Fibroblast of skin of abdomen (primary cell): Measurements from ENCODE around the gene TPSB2.
"Not testable (repeated sequence)": the region's sequence is repeated elsewhere in the genome, so short reads cannot be mapped to it uniquely, and the experiment has no call there.

Experiments
- DNase-seq: peaks from one replicate; pipeline ENCODE4 v3.0.0-alpha.2; 2013

Gene TPSB2

DNA sequence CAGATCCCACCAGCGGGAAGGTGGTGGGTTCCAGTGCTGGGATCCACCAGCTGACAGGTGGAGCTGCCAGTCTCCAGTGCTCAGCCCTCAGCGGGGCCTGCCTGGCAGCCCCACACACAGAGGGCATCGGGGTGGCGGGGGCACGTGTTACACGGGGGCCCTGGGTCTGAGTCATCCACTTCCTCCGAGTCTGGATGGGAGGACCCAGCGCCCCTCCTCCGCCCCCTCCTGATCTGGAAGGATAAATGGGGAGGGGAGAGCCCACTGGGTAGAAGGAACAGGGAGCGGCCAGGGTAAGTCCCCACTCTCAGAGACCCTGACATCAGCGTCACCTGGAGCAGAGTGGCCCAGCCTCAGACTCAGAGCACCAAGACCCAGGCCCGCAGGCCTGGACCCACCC lies 10.5 kb upstream of the TPSB2 start, which contains the start of gene TPSAB1:
TSS of gene TPSAB1 (plus strand) at position 270 of the 400 bp plus-strand sequence. CDS start 234 bp downstream, outside the sequence.
- DNase-seq = not testable (repeated sequence)

DNA sequence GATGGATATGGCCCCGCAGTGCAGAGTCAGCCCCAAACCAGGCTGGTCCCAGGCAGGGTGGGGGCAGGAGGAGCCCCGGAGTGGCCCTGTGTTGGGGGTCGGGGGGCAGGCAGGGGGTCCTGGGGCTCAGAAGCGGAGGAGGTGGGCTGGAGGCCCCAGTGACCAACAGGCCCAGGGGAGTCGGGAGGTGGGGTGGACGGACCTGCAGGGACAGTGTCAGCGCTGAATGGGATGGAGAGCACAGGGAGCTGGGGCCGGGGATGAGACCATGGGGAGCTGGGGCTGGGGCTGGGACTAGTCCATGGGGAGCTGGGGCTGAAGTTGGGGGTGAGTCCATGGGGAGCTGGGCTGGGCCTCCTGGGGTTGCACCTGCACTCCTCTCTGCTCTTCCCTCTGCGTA lies 9.6 kb upstream of the TPSB2 start:
- DNase-seq = not testable (repeated sequence)

DNA sequence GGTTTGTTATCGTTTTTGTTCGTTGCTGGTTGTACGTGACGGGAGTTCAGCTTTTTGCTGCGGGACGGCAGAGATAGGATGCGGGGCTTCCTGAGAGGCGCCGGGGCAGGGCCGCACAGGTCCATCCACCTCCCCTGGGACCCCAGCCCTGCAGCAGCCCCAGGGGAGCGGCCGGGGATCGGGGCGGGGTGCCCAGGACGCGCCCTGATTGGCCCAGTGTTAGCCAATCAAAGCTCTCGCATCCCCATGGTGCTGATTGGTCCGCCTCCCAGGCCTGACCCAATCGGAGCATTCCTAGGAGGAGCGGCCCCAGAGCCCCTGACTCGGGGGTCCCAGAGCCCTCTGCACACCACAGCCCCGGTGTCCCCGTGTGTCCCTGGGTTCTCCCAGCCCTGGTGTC lies 8.9 kb upstream of the TPSB2 start:
- DNase-seq = not testable (repeated sequence)

DNA sequence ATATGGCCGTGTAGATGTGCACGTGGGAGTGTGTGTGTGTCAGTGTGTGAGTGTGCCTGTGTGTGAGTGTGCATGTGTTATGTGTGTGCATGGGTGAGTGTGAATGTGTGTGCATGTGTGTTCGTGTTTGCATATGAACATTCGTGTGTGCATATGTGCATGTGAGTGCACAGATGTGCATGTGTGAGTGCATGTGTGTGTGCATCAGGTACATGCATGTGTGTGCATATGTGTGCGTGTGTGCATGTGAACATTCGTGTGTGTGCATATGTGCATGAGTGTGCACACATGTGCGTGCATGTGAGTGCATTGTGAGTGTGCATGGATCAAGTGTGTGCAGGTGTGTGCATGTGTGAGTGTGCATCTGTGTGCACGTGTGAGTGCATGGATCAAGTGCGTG lies 8.0 kb upstream of the TPSB2 start:
- DNase-seq = no peak

DNA sequence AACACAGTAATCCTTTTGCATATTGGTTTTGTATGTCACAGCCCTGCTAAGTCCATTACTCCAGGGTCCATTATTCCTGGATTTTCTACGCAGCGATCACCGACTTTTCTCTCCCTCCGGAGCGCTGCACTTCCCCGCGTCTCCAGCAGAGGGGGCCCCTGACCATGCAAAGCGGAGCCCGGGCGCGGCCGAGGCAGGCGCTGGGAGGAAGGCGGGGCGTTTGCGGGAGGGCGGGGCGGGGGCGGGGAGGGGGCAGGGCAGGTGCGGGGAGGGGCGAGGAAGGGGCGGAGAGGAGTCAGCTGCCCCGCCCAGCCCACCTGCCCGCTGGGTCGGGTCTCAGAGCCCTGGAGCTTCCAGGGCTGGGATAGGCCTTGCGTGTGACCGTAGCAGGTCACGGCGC lies 6.7 kb upstream of the TPSB2 start:
- DNase-seq = not testable (repeated sequence)

DNA sequence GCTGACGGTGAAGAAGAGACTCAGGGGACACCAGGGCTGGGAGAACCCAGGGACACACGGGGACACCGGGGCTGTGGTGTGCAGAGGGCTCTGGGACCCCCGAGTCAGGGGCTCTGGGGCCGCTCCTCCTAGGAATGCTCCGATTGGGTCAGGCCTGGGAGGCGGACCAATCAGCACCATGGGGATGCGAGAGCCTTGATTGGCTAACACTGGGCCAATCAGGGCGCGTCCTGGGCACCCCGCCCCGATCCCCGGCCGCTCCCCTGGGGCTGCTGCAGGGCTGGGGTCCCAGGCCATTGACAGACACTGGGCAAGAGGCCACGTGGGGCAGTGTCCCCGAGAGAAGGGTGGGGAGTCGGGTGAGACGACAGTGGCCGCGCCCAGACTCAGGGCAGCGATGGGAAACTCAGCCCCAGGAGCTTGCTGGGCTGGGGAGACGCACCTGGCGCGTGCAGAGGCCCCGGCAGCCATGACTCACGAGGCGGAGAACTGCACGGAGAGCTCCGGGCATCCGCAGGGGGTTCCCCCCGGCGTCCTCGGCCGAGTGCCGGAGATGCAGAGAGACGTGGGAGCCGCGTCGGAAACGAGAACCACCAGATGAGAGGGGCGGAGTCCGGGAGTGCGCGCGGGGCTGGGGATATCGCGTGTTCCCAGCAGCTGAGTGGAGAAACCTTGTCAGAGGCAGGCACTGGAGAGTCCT lies 2.2 kb upstream of the TPSB2 start:
- not testable (repeated sequence) for DNase-seq

DNA sequence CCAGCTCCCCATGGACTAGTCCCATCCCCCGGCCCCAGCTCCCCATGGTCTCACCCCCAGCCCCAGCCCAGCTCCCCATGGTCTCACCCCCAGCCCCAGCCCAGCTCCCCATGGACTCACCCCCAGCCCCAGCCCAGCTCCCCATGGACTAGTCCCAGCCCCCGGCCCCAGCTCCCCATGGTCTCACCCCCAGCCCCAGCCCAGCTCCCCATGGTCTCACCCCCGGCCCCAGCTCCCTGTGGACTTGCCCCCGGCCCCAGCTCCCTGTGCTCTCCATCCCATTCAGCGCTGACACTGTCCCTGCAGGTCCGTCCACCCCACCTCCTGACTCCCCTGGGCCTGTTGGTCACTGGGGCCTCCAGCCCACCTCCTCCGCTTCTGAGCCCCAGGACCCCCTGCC lies 1.3 kb upstream of the TPSB2 start:
- DNase-seq = not testable (repeated sequence)

DNA sequence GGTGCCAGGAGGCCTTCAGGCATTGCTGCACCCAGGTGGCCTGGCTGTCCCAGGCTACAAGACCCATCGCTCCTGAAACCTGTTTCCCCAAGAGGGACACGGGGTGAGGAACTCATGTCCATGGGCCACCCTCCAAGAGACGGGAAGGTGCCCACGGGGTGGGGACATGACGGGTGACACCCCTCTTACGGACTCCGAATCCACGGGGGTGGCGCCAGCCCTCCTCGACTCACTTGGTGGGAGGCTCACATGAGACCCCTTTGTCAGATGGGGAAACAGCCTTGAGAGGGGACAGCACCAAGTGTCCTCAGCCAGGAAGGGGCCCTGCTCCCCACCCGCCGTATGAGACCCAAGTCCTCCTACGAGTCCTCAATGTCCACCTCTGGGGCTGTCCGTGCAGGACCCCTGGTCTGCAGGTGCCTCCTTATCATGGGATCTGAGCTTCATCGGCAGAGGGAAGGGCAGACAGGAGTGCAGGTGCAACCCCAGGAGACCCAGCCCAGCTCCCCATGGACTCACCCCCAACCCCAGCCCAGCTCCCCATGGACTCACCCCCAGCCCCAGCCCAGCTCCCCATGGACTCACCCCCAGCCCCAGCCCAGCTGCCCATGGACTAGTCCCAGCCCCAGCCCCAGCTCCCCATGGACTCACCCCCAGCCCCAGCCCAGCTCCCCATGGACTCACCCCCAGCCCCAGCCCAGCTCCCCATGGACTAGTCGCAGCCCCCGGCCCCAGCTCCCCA lies 658 bp upstream of the TPSB2 start:
- DNase-seq = not testable (repeated sequence)

DNA sequence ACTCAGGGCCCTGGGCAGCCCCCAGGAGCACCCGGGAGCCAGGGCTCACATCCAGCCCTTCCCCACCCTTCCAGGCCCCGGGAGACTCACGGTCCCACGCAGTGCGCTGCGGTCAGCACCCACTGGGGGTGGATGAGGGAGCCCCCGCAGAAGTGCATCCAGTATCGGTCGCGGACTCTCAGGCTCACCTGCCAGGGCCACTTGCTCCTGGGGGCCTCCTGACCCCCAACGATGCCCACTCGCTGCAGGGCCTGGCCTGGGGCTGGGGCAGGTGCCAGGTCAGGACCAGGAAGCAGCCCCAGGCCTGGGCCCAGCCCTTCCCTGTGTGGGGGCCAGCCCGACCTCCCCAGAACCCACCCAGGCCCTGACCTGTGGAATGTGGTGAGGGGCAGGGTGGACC lies 508 bp downstream of the TPSB2 start:
- DNase-seq = not testable (repeated sequence)

DNA sequence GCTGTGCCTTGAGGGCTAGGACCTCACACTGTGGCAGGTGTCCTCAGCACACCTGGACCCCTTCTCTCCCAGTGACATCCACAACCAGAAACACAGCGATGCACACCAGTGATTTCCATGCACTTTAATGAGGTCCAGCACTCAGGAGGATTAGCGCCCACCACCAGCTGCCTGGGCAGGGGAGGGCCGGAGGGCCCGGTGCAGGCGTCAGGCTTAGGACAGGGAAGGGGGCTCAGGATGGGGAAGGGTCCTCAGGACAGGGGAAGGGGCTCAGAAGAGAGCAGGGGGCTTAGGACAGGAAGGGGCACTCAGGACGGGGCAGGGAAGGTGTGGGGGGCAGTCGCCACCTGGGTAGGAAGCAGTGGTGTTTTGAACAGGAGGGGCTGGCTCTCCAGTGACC lies 1.8 kb downstream of the TPSB2 start:
- DNase-seq = not testable (repeated sequence)

DNA sequence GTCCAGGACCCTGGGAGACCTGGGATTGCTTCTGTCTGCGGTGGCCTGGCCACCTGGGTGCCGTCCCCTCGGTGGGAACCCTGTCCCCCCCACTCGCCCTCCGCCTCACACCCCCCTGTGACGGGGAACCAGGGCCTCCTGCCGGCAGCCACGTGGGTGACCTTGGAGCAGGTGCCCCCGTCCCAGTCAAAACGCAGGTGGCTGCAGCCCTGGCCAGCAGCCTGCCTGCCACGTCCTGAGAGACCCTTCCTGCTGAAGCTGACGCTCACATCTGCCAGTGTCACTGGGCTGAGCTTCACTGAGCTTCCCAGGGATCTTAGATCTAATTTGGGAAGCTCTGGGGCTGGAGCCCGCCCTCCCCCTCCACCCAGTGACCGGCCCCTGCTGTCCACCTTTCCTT lies 3.3 kb downstream of the TPSB2 start:
- not testable (repeated sequence) for DNase-seq

DNA sequence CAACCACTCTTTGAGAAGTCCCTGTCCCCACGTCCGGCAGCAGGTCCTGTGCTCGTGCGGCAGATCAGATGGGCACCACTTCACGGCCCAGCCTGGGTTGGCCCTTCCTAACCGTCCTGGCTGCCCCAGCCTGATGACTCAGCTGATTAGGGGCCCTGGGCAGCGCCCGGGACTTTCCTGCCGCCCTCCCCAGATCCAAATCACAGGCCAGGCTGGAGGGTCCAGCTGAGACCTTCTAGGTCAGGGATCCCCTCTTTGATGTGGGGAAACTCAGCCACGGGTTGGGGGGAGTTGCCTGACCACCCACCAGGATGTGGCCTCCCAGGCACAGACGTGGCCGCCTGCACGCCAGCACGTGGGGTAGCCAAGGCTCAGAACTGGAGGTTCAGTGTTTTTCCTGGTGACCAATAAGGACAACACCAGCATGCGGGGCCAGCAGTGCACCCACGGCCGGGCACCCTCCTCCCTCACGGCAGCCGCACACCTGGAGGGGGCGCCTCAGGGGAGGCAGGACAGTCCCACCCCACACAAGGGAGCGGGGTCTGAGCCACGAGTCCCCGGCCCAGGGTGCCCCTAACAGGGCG lies 4.2 kb downstream of the TPSB2 start:
- not testable (repeated sequence) for DNase-seq

DNA sequence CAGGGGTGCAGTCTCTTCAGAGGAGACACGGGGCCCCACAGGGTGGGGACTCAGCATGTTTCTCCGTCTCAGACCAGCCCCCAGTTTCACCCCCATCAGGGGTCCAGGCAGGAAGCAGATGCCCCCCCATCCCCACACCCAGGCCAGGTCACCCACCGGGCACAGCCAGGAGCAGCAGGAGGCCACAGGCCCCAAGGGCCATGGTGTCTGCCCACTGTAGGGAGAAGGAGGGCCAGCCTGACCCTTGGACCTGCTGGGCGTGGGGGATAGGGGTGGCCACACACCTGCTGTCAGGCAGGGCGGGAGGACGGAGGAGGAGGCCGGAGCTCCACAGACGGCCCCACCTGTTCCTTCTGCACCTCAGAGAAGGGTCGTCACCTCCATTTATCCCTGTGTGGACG lies 4.9 kb downstream of the TPSB2 start, which contains the start of gene TPSG1:
TSS of gene TPSG1 (minus strand) at position 218 of the 401 bp plus-strand sequence. CDS start at position 202, 16 bp downstream.
- DNase-seq = no peak

DNA sequence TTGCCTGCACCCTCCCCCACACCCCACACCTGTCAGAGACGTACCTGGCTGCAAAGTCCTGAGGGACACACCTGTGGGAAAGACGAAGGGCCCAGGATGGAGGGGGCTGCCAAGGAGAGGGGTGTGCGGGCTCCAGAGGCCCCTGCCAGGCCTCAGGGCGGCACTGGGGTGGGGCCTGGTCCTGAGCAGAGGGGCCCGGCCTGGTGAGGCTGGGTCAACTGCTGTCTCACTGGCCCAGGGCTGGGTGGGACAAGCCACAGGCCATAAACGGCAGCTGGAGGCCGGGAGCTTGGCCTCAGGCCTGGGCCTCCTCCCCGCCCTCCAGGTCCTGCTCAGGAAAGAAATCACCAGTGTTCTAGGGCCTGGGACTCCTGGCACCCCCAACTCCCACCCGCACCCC lies 5.4 kb downstream of the TPSB2 start:
- no peak for DNase-seq

DNA sequence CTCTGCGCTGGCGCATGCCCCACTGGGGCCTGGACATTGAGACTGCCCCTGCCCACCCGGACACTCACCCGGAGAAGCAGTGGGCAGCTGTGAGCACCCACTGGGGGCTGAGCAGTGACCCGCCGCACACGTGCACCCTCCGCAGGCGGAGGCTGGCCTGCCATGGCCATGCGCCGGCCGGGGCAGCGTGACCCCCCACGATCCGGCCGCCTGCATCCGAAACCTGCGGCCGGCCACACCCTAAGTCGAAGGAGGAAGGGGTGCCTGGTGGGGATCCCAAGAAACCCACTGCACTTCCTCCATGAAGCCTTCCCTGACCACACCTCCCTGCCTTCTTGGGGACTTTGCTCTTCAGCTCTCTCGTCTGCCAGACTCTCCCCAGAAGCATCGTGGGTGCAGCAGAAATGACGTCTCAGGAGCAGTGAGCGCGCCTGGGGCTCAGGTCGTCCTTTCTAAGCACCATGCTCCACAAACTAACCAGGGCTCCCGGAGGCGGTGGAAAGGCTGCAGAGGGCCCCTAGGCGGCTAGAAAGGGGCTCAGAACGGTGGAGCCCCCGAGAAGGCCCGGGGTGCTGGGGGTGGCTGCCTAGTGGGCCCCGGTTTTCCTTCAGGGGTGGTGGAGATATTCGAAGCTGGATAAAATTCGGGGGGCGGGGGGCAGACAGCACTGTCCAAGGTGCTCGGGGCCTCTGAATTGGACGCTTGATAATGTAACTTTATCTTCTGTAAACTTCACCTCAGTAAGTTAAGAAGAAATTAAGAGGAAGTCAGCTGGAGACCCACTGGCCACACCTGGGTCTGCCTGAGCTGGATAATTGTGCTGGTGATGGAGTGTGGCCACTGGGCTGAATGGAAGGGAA lies 6.4 kb downstream of the TPSB2 start:
- DNase-seq = no peak

DNA sequence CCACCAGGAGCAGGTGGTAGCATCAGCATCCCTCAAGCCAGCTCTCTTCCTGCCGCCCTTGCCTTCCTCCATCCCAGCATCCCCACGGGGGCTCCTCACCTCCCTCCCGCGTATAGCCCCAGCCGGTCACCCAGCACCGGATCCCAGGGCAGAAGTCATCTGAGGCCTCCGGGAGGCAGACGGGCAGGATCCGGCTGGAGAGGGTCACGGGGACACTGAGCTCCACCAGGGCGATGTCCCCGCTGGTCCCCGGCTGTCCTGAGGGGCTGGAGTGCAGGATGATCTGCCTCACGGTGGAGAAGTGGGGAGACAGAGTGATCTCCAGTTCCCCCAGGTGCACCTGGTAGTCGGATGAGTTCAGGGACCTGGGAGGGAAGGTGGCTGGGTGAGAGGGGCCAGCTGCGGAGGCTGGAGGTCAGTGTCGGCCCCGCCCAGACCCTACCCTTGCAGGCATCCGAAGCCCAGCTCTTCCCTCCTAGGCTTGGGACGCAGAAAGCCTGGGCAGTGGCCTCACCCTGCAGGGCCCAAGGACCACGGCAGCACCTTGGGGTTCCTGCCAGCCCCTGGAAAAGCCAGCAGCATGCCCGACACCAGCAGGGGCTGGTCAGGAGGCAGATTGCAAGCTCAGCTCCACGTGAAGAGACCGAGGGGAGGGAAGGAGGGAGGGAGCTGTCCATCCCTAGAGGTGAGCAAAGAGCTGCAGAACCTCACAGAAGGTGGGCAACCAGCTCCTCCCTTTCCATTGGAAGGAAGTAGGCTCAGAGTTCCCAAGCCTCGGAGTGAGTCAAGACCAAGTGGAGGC lies 7.2 kb downstream of the TPSB2 start:
- no peak for DNase-seq

DNA sequence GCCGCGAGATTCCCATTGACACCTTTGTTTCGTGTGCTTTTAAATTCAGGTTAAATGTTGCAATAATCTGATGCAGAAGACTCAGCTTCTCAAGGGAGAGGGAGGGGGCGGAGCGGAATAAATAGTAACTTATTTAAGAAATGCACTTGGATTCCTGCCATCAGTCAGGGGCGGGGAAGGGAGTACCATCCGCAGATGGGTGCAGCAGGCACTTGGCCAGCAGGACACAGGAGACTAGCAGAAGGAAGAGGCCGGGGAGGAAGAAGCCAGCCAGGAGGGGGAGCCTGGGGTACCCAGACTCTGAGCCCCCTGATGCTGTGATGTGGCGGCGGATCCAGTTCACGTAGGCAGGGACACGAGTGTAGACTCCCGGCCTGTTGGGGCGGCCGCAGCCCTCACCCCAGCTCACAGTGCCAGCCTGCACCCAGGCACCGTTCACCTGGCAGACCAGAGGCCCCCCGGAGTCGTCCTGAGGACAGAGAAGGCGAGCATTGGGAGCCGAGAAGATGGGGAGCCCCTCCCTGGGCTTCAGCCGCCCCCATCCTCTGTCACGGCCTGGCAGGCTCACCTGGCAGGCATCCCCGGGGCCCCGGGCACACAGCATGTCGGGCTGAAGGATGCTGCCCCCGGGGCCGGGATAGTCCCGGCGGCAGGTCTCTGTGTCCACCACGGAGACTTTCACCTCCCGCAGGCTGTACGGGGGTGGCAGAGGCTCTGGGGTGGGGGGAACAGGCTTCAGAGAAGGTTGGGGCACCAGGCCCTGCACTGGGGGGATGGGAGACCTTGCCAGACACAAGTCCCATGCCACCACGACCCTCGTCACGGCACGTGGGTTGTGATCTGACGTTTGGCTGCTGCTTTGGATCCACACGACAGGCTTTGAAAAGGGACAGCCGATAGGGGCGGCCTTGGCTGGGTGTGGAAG lies 8.1 kb downstream of the TPSB2 start:
- no peak for DNase-seq

DNA sequence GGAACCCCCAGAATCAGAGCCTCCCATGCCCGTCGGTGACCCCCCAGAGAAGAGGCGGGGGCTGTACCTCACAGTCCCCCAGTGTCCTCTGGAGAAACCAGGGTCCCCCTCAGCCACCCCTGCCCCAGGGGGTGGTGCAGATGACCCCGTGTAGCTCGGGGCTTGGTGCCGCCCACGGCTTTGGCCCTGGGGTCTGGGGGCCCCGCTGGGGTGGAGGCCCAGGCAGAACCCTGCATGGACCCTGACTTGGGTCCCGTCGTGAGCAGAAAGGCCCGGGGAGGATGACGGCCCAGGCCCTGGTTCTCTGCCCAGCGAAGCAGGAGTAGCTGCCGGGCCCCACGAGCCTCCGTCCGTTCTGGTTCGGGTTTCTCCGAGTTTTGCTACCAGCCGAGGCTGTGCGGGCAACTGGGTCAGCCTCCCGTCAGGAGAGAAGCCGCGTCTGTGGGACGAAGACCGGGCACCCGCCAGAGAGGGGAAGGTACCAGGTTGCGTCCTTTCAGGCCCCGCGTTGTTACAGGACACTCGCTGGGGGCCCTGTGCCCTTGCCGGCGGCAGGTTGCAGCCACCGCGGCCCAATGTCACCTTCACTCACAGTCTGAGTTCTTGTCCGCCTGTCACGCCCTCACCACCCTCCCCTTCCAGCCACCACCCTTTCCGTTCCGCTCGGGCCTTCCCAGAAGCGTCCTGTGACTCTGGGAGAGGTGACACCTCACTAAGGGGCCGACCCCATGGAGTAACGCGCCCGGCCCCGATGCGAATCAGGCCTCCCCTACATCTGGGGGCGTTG lies 8.9 kb downstream of the TPSB2 start:
- no peak for DNase-seq

DNA sequence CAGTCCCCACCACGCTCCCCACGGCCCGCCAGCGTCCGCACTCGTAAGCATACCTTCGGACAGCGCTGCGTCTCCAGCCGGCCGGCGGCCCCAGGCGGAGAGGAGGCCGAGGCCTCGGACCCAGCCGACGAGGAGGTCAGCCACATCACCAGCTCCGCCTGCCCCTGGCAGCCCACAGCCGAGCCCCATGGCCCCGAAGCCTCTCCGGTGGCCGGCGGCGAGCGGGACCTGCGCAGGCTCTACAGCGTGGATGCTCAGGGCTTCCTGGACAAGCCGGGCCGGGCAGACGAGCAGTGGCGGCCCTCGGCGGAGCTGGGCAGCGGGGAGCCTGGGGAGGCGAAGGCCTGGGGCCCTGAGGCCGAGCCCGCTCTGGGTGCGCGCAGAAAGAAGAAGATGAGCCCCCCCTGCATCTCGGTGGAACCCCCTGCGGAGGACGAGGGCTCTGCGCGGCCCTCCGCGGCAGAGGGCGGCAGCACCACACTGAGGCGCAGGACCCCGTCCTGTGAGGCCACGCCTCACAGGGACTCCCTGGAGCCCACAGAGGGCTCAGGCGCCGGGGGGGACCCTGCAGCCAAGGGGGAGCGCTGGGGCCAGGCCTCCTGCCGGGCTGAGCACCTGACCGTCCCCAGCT lies 9.8 kb downstream of the TPSB2 start:
- no peak for DNase-seq
